GM18520 (cell line): ENCODE results near the gene FASTKD1.
"Not testable (repeated sequence)": the region's sequence is repeated elsewhere in the genome, so short reads cannot be mapped to it uniquely, and the experiment has no call there.

Experiments used
- ATAC-seq: cut with Tn5 transposase; IDR thresholded peaks from one replicate; pipeline ENCODE4 v1.9.1; 2021; ENCODE audit not compliant: unreplicated experiment

FASTKD1 gene

GRCh38 chr2:169572189-169572588, 1.5 kb downstream of the FASTKD1 start:
- no peak for ATAC-seq

GRCh38 chr2:169571571-169571970, 2.1 kb downstream of the FASTKD1 start:
- no peak for ATAC-seq

GRCh38 chr2:169570752-169571151, 2.9 kb downstream of the FASTKD1 start:
- not testable (repeated sequence) for ATAC-seq

GRCh38 chr2:169569948-169570347, 3.7 kb downstream of the FASTKD1 start:
- ATAC-seq = no peak

- no peak for ATAC-seq
Observed at GRCh38 chr2:169565686-169566085, 8.0 kb downstream of the FASTKD1 start.

- no peak for ATAC-seq
Observed at GRCh38 chr2:169562519-169562918, 11.1 kb downstream of the FASTKD1 start.

- not testable (repeated sequence) for ATAC-seq
Observed at GRCh38 chr2:169562084-169562483, 11.6 kb downstream of the FASTKD1 start.

GRCh38 chr2:169561364-169561763, 12.3 kb downstream of the FASTKD1 start:
- ATAC-seq = no peak

GRCh38 chr2:169546756-169547155, 26.9 kb downstream of the FASTKD1 start:
- no peak for ATAC-seq

GRCh38 chr2:169542433-169542832, 31.2 kb downstream of the FASTKD1 start:
- no peak for ATAC-seq

GRCh38 chr2:169540146-169540545, 33.5 kb downstream of the FASTKD1 start:
- no peak for ATAC-seq

GRCh38 chr2:169539460-169539859, 34.2 kb downstream of the FASTKD1 start:
- not testable (repeated sequence) for ATAC-seq

- ATAC-seq = peak; percentile 77
Observed at GRCh38 chr2:169528271-169528701, 45.4 kb downstream of the FASTKD1 start.

- ATAC-seq = no peak
Observed at GRCh38 chr2:169526451-169526850, 47.2 kb downstream of the FASTKD1 start.

GRCh38 chr2:169525434-169525833, 48.2 kb downstream of the FASTKD1 start:
- ATAC-seq = no peak

- ATAC-seq = no peak
Observed at GRCh38 chr2:169523681-169524080, 50.0 kb downstream of the FASTKD1 start.

- no peak for ATAC-seq
Observed at GRCh38 chr2:169520896-169521295, 52.8 kb downstream of the FASTKD1 start.

GRCh38 chr2:169516488-169516995, 57.1 kb downstream of the FASTKD1 start:
- ATAC-seq = not testable (repeated sequence)

GRCh38 chr2:169514758-169515157, 58.9 kb downstream of the FASTKD1 start:
- not testable (repeated sequence) for ATAC-seq

- ATAC-seq = no peak
Observed at GRCh38 chr2:169513926-169514325, 59.7 kb downstream of the FASTKD1 start.

- no peak for ATAC-seq
Observed at GRCh38 chr2:169513094-169513493, 60.6 kb downstream of the FASTKD1 start.

- ATAC-seq = no peak
Observed at GRCh38 chr2:169512525-169512924, 61.1 kb downstream of the FASTKD1 start.

GRCh38 chr2:169511818-169512217, 61.8 kb downstream of the FASTKD1 start:
- ATAC-seq = no peak
